GM18519 (cell line): ENCODE measurements around the gene CPNE1.

Experiments
- ATAC-seq: cut with Tn5 transposase; IDR thresholded peaks from one replicate; pipeline ENCODE4 v1.9.1; 2021; ENCODE audit warnings: mild to moderate bottlenecking, moderate library complexity; ENCODE audit not compliant: unreplicated experiment, low FRiP score

Gene CPNE1

GRCh38 chr20:35601990-35602389, 62.7 kb downstream of the CPNE1 start:
- ATAC-seq: no peak

GRCh38 chr20:35600993-35601973, 63.4 kb downstream of the CPNE1 start:
- ATAC-seq: no peak

GRCh38 chr20:35600176-35600992, 64.3 kb downstream of the CPNE1 start:
- no peak for ATAC-seq

GRCh38 chr20:35599776-35600120, 65.0 kb downstream of the CPNE1 start:
- no peak for ATAC-seq

- ATAC-seq: no peak
Observed at GRCh38 chr20:35598899-35599775, 65.6 kb downstream of the CPNE1 start.

- ATAC-seq: no peak
Observed at GRCh38 chr20:35598476-35598875, 66.2 kb downstream of the CPNE1 start.

- ATAC-seq: no peak
Observed at GRCh38 chr20:35597186-35597585, 67.5 kb downstream of the CPNE1 start.

GRCh38 chr20:35595901-35596300, 68.8 kb downstream of the CPNE1 start:
- no peak for ATAC-seq

GRCh38 chr20:35595456-35595855, 69.2 kb downstream of the CPNE1 start:
- ATAC-seq: no peak

GRCh38 chr20:35592339-35592974, 72.2 kb downstream of the CPNE1 start:
- ATAC-seq: no peak

- no peak for ATAC-seq
Observed at GRCh38 chr20:35588397-35588796, 76.3 kb downstream of the CPNE1 start.

- no peak for ATAC-seq
Observed at GRCh38 chr20:35587436-35587835, 77.3 kb downstream of the CPNE1 start.

- no peak for ATAC-seq
Observed at GRCh38 chr20:35586751-35587425, 77.8 kb downstream of the CPNE1 start.

- ATAC-seq: no peak
Observed at GRCh38 chr20:35583636-35584560, 80.8 kb downstream of the CPNE1 start.

GRCh38 chr20:35582741-35583404, 81.8 kb downstream of the CPNE1 start:
- no peak for ATAC-seq

- no peak for ATAC-seq
Observed at GRCh38 chr20:35582131-35582530, 82.6 kb downstream of the CPNE1 start.

GRCh38 chr20:35579196-35579595, 85.5 kb downstream of the CPNE1 start:
- no peak for ATAC-seq

GRCh38 chr20:35578469-35578868, 86.2 kb downstream of the CPNE1 start:
- no peak for ATAC-seq
